ENCODE data around the gene ERC2. TPM values are rescaled to one million over a fixed set of nuclear protein-coding genes. Genes with fewer than 3 reads are reported as not detected.
A peak's percentile ranks its signal among the peaks of the same experiment; 100 is the strongest.

The ERC2 gene
- total RNA-seq, 1 donor from 2014 or later = 0.32 TPM

- peak; percentile 77 for DNase-seq (ENCODE audit: low read depth)
Measured at GRCh38 chr3:56125358-56126005, 342.8 kb downstream of the ERC2 start.

DNA sequence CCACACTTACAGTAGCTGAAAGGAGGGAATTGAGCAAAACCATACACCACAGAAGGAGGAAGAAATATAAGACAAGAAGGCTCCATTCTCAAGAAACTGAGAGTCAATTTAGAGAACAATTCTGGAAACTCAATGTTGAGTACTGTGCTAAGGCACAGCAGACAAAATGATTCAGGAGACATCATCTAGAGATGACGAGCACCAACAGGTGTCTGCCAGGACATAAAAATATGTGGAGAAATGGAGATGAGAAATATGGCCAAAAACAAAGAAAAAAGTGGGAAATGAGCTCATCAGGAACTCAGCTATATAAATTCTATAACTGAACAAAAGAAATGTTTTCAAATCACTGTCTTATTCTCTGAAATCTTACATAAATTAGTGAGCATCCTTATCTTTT lies 343.7 kb downstream of the ERC2 start:
- DNase-seq (ENCODE audit: low read depth) = peak; percentile 55

- no peak for DNase-seq (ENCODE audit: low read depth)
Measured at GRCh38 chr3:56123487-56123886, 344.8 kb downstream of the ERC2 start.

DNA sequence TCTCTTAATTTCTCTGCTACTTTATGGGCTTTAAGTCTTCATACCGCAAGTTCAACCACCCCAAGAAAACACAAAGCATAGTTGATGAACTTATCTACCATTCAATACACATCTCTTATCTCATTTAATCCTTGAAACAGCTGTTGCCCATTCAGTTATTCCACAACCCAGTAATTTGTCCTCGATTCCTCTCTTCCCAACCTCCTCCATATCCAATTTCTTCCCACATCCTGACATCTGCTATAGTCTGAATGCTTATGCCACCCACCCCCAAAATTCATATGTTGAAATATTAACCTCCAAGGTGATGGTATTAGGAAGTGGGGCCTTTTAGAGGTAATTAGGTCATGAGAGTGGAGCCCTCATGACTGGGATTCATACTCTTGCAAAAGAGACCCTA lies 345.4 kb downstream of the ERC2 start:
- DNase-seq (ENCODE audit: low read depth) = peak; percentile 26

DNA sequence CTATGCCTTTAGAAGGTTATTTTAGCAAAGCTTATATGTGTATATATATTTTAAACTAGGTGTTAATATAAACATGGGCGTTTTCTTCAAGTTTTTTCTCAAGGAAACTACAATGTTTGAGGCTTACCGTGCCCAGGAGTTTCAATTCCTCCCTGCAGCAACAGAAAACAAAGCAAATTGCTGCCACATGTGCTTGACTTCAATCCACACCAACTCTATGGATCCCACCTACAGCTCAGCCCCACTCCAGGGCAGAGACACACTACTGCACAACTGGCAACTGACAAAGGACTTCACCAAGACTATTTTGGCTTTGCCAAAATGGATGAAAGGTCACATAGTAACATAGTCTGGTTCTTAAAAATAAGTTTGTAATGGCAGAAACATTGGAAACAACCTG lies 346.6 kb downstream of the ERC2 start:
- no peak for DNase-seq (ENCODE audit: low read depth)

- peak; percentile 55 for DNase-seq (ENCODE audit: low read depth)
Measured at GRCh38 chr3:56119575-56120349, 348.5 kb downstream of the ERC2 start.

GRCh38 chr3:56118968-56119367 lies 349.3 kb downstream of the ERC2 start:
- DNase-seq (ENCODE audit: low read depth) = peak; percentile 35

DNA sequence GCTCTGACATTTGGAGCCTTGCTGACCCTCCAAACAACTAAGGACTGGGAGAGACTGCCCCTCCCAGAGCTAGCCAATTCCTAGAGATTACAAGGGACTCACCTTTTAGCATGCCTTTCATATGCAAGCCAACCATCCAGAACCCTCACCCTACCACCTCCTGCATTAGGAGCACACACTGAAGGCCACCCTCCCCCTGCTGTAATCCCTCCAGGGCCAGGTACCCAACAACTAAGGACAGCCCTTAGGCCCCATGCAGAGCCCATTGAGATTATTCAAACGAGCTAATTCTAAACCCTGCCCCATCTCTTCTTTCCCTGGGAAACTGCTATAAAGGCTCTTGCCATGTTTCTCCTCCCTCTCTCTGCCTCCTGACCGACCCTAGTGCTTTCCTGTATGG lies 352.6 kb downstream of the ERC2 start:
- DNase-seq (ENCODE audit: low read depth) = no peak

DNA sequence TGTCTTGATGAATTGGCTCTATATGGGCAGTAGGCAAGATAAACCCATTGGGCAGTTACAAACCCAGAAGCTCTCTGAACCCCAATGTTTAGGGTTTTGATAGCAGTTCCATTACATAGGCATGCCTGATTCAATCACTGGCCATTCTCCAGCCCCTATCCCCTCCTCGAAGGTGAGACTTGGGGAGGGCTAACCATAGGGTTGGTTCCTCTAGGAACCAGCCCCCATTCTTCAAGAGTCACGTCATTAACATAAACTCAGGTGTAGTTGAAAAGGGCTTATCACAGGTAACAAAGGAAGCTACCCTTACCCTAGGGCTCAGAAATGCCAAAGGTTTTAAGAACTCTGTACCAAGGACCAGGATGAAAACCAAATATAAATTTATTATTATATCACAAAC lies 353.1 kb downstream of the ERC2 start:
- DNase-seq (ENCODE audit: low read depth) = no peak

DNA sequence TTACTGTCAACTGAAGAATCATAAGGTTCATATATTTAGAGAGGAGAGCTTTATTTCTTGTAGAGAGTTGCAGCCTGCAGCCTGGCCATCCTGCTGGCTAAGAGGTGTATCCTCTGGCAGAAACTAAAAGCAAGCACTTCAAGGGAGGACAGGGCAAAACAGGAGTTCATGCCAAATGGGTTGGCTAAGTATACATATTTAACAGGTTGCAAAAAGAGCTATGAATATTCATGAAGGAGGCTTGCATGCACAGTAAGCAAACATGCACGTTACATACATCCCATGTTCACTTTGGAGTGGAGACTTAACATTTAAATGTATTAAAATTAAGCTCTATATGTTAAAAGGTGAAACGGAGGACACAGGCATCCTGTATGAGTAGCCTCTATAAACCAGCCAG lies 354.4 kb downstream of the ERC2 start:
- DNase-seq (ENCODE audit: low read depth) = no peak

DNA sequence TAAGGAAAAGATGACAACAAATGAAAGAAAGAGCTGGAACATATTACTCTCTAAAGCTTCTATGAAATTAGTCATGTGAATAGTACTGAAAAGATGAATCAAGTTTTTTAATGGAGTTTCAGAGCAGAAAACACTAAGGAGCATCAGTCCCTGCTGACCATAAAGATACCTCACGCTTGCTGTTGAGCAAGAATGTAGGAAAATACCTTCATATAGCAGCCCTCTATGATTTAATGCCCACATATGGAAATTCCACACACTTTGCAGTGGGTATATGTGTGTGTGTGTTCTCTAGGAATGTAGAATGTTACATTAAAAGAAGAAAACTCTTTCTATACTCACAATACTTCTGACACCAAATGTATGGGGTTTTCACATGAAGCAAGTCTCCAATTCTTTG lies 355.0 kb downstream of the ERC2 start:
- DNase-seq (ENCODE audit: low read depth) = no peak

DNA sequence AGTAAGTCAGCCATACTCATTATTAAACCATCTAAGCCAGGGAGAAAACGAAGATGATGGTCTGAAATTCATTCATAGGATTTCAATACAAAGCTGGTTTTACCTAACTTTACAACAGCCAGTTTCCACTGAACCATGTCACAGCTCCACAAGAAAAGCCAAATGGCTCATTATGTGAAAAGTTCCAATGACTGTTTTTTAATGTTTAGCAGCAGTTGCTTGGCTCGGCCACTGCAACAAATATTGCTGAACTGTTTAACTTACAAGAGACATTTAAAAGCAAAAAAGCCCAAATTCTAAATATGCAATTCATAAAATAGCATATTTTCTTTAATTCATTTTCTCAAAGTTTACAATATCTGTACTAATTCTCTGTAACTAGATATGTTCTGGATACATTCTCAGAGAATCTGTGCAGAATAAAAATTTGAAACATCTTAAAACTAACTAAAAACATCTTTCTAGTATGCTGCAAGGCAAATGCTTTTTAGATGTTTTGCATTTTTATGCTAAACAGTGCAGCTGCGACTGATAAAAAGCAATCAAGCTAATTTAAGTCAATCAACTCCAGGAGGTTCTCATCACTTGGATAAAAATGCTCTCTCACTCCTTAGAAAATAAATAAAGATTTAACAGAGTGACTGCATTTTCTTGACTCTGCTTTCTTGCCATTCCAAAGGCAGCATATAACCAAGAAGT lies 356.5 kb downstream of the ERC2 start:
- no peak for DNase-seq (ENCODE audit: low read depth)

- DNase-seq (ENCODE audit: low read depth) = no peak
Measured at GRCh38 chr3:56110886-56111285, 357.4 kb downstream of the ERC2 start.

DNA sequence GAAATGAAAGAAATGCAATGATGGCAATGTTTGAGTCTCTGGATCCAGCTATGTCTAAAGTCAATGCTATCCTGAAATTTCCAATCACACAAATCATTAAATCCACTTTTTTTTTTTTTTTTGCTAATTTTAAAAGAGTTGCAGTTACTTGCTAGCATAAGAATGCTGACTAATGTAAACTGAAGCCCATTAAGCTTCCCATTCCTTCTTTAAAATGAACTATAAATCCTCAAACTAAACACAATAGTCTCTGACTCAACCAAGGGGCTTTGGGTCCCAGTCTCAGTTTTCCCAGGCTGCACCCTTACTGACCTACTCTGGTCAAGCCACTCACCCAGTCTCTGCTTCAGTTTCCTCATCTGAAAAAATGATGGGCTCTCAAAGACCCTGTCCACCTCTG lies 361.1 kb downstream of the ERC2 start:
- no peak for DNase-seq (ENCODE audit: low read depth)

DNA sequence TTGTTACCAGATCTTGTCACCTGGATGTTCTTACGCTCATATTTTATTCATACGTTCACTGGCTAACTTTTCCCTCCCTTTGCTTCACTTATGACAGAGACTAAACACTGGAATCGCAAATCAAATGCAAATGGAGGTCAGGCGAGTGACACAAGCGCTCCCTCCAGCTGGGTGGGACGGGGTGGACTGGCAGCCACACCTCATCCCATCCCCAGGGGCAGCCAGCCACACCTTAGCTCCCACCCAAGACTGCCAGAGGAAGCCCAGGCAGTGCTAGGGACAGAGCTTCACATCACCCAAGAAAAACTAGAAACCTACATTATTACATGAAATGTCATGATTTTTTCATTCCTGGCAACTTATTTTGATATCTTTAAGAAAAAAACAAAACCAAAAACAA lies 366.2 kb downstream of the ERC2 start:
- DNase-seq (ENCODE audit: low read depth) = no peak

DNA sequence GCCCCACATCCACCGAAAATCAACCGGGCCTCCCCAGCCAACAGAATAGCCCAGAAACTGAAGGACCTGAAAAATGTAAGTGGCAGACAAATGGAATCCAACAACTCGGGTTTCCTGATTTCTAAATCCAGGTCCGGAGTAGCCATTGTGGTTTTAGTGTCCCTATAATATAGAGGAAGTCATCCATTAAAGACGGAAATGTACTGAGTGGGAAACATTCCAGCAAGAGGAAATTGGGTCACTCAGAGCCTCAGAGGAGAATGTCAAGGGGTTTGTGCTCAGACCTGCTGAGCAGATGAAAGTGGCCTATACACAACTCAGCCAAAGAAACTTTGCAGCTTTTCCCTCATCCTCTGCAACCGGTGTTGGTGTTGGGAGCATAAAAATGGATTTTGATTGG lies 366.7 kb downstream of the ERC2 start:
- no peak for DNase-seq (ENCODE audit: low read depth)

DNA sequence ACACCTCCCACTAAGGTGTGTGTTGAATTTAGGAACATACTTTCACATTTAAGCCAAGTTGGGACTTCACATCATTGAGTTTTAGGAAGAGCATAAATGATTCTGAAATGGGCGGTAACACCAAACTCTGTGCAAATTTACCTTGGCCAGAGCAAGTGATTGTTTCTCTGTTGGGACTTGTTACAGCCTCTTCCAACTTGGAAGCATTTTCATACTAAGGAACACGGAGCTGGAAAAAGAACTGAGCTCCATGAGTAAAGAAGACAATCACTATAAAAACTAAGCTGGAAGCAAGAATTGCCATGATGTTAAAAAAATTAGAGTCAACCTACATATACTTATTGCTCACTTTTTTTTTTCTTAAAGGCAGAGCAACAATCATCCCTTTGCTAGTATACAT lies 371.3 kb downstream of the ERC2 start:
- no peak for DNase-seq (ENCODE audit: low read depth)

DNA sequence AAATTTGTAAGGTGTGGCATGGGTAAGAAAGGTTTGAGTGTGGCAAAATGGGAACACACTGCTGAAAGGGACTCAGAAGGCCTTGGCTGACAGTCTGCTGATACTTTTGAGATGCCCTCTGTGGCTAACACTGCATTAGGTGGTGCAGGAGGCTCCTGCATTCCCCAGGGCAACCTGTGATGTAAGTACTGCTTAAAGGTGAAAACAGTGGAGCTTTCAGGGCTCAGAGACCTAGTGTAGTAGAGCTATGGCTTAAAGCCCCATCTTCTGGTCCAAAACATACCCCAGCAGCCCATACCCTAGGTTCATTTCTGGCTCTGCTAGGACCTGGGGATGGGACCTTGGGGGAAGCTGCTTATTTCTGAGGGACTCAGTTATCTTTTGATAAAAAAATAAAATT lies 374.1 kb downstream of the ERC2 start:
- no peak for DNase-seq (ENCODE audit: low read depth)

DNA sequence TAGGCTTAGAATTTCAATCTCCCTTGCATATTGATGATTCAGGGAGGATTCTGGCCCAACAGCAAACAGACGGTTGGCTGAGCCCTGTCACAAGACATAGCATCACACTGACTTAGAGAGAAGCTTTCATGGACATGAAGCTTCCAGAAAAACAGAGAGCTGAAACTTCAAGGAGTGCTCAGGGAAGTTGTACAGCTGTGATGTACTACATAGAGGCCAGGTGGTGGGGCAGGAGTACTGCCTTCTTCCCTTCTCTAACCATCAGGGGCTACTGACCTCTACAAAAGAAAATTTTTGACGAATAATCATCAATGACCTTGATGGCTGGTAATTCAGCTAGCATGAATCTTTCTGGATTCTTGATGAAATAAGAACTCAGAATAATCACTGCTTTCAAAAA lies 378.5 kb downstream of the ERC2 start:
- DNase-seq (ENCODE audit: low read depth) = no peak

- no peak for DNase-seq (ENCODE audit: low read depth)
Measured at GRCh38 chr3:56087451-56088053, 380.7 kb downstream of the ERC2 start.

DNA sequence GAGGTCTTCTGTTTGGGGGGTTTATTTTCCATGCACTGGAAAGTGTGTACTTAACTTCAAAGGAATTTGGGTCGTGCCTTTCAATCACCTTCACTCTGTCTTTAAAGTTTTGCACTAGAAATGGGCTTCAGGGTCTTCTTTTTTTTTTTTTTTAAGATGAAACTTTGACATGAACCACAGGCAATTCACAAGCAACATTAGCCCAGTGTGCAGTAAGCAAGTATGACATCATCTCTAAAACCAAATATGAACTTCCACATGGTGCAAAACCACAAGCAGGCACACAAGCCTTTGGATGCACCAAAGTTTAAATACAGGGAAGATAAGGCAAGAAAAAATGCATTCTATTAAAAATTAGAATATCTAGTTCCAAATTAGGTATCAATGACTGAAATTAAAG lies 381.9 kb downstream of the ERC2 start:
- peak; percentile 52 for DNase-seq (ENCODE audit: low read depth)

- DNase-seq (ENCODE audit: low read depth) = no peak
Measured at GRCh38 chr3:56081246-56081645, 387.0 kb downstream of the ERC2 start.

All from myocyte (in vitro differentiated cells).